ENCODE results near the gene FOXC1. TPM values are rescaled to one million over a fixed set of nuclear protein-coding genes. Genes with fewer than 3 reads are reported as not detected.

The FOXC1 gene
- total and polyA plus RNA-seq, 2 experiments from 2014 or later: 0.10 to 0.13 TPM

DNA sequence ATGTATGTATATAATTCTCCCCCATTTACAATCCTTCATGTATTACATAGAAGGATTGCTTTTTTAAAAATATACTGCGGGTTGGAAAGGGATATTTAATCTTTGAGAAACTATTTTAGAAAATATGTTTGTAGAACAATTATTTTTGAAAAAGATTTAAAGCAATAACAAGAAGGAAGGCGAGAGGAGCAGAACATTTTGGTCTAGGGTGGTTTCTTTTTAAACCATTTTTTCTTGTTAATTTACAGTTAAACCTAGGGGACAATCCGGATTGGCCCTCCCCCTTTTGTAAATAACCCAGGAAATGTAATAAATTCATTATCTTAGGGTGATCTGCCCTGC is 3.6 kb downstream of the FOXC1 start (continued):
- TF ChIP-seq STAT1 (IDR thresholded peaks at IDR 0.05; ENCODE audit: unreplicated experiment): no peak
- TF ChIP-seq CREB1 (CRISPR knock-in tag; IDR thresholded peaks at IDR 0.05; ENCODE audit: low read depth): no peak
- TF ChIP-seq ZNF331 (CRISPR knock-in tag; IDR thresholded peaks at IDR 0.05; ENCODE audit: low read depth): no peak
- TF ChIP-seq, protein P1, sequence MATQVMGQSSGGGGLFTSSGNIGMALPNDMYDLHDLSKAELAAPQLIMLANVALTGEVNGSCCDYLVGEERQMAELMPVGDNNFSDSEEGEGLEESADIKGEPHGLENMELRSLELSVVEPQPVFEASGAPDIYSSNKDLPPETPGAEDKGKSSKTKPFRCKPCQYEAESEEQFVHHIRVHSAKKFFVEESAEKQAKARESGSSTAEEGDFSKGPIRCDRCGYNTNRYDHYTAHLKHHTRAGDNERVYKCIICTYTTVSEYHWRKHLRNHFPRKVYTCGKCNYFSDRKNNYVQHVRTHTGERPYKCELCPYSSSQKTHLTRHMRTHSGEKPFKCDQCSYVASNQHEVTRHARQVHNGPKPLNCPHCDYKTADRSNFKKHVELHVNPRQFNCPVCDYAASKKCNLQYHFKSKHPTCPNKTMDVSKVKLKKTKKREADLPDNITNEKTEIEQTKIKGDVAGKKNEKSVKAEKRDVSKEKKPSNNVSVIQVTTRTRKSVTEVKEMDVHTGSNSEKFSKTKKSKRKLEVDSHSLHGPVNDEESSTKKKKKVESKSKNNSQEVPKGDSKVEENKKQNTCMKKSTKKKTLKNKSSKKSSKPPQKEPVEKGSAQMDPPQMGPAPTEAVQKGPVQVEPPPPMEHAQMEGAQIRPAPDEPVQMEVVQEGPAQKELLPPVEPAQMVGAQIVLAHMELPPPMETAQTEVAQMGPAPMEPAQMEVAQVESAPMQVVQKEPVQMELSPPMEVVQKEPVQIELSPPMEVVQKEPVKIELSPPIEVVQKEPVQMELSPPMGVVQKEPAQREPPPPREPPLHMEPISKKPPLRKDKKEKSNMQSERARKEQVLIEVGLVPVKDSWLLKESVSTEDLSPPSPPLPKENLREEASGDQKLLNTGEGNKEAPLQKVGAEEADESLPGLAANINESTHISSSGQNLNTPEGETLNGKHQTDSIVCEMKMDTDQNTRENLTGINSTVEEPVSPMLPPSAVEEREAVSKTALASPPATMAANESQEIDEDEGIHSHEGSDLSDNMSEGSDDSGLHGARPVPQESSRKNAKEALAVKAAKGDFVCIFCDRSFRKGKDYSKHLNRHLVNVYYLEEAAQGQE (IDR thresholded peaks at IDR 0.05; ENCODE audit: unreplicated experiment): no peak
- no peak for TF ChIP-seq POLR2AphosphoS5 (IDR thresholded peaks at IDR 0.05; ENCODE audit: low read depth)
- no peak for TF ChIP-seq CTCF (conservative IDR thresholded peaks at IDR 0.05; ENCODE audit: low read depth in 2 of 2)
- no peak for TF ChIP-seq EZH2 (IDR thresholded peaks at IDR 0.05; ENCODE audit: low read depth, unreplicated experiment)

- no peak overlapping the region for H3K27ac Mint-ChIP-seq
- DNase-seq (ENCODE audit: low spot score): peak; percentile 90
- Histone ChIP-seq H3K36me3 (ENCODE audit: insufficient read depth) (no peaks in the 10 kb centered on the region), H3K27ac (ENCODE audit: low read depth) (no peak overlapping the region), H3K4me1 (ENCODE audit: insufficient read depth) (peaks cover 40% of the 10 kb centered on the region), H3K27me3 (ENCODE audit: insufficient read depth) (peaks cover 97% of the 10 kb centered on the region), H4K20me1 (replicated peaks; ENCODE audit: insufficient read depth) (peaks cover 28% of the 10 kb centered on the region), H3K79me2 (replicated peaks; ENCODE audit: insufficient read depth) (no peaks in the 10 kb centered on the region), H3F3A (replicated peaks; ENCODE audit: low read depth) (peaks cover 22% of the 10 kb centered on the region; the same call in 1 of the 2 replicates), H3K9me2 (ENCODE audit: insufficient read depth) (no peaks in the 10 kb centered on the region), H2AFZ (0 out of 2 replicates have a peak overlapping the region, but pooled peaks have one; percentile 32), H3K4me2 (peak overlapping the region; percentile 66), H3K4me3 (peak overlapping the region; percentile 39)
- peaks cover 81% of the 10 kb centered on the region for H3K27me3 Mint-ChIP-seq (ENCODE audit: insufficient read depth, low read depth, poor library complexity)
- no peaks in the 10 kb centered on the region; the same call in 2 of the 3 replicates for H3K36me3 Mint-ChIP-seq (ENCODE audit: low read depth)
- peak; percentile 29 for ATAC-seq
- H3K9me3 Mint-ChIP-seq: peaks cover 11% of the 10 kb centered on the region
- H3K4me1 Mint-ChIP-seq: peaks cover 30% of the 10 kb centered on the region
- H3K4me3 Mint-ChIP-seq: peak overlapping the region; percentile 52; the same call in 2 of the 3 replicates
- TF ChIP-seq, protein P2, sequence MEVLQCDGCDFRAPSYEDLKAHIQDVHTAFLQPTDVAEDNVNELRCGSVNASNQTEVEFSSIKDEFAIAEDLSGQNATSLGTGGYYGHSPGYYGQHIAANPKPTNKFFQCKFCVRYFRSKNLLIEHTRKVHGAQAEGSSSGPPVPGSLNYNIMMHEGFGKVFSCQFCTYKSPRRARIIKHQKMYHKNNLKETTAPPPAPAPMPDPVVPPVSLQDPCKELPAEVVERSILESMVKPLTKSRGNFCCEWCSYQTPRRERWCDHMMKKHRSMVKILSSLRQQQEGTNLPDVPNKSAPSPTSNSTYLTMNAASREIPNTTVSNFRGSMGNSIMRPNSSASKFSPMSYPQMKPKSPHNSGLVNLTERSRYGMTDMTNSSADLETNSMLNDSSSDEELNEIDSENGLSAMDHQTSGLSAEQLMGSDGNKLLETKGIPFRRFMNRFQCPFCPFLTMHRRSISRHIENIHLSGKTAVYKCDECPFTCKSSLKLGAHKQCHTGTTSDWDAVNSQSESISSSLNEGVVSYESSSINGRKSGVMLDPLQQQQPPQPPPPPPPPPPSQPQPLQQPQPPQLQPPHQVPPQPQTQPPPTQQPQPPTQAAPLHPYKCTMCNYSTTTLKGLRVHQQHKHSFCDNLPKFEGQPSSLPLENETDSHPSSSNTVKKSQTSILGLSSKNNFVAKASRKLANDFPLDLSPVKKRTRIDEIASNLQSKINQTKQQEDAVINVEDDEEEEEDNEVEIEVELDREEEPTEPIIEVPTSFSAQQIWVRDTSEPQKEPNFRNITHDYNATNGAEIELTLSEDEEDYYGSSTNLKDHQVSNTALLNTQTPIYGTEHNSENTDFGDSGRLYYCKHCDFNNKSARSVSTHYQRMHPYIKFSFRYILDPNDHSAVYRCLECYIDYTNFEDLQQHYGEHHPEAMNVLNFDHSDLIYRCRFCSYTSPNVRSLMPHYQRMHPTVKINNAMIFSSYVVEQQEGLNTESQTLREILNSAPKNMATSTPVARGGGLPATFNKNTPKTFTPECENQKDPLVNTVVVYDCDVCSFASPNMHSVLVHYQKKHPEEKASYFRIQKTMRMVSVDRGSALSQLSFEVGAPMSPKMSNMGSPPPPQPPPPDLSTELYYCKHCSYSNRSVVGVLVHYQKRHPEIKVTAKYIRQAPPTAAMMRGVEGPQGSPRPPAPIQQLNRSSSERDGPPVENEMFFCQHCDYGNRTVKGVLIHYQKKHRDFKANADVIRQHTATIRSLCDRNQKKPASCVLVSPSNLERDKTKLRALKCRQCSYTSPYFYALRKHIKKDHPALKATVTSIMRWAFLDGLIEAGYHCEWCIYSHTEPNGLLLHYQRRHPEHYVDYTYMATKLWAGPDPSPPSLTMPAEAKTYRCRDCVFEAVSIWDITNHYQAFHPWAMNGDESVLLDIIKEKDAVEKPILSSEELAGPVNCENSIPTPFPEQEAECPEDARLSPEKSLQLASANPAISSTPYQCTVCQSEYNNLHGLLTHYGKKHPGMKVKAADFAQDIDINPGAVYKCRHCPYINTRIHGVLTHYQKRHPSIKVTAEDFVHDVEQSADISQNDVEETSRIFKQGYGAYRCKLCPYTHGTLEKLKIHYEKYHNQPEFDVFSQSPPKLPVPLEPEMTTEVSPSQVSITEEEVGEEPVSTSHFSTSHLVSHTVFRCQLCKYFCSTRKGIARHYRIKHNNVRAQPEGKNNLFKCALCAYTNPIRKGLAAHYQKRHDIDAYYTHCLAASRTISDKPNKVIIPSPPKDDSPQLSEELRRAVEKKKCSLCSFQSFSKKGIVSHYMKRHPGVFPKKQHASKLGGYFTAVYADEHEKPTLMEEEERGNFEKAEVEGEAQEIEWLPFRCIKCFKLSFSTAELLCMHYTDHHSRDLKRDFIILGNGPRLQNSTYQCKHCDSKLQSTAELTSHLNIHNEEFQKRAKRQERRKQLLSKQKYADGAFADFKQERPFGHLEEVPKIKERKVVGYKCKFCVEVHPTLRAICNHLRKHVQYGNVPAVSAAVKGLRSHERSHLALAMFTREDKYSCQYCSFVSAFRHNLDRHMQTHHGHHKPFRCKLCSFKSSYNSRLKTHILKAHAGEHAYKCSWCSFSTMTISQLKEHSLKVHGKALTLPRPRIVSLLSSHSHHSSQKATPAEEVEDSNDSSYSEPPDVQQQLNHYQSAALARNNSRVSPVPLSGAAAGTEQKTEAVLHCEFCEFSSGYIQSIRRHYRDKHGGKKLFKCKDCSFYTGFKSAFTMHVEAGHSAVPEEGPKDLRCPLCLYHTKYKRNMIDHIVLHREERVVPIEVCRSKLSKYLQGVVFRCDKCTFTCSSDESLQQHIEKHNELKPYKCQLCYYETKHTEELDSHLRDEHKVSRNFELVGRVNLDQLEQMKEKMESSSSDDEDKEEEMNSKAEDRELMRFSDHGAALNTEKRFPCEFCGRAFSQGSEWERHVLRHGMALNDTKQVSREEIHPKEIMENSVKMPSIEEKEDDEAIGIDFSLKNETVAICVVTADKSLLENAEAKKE (CRISPR knock-in tag; IDR thresholded peaks at IDR 0.05): no peak
- no peak for TF ChIP-seq ZNF331 (CRISPR knock-in tag; IDR thresholded peaks at IDR 0.05; ENCODE audit: low read depth)
- TF ChIP-seq STAT1 (IDR thresholded peaks at IDR 0.05; ENCODE audit: unreplicated experiment): no peak
- no peak for TF ChIP-seq NANOG (IDR thresholded peaks at IDR 0.05; ENCODE audit: borderline replicate concordance)
- TF ChIP-seq EZH2phosphoT487 (IDR thresholded peaks at IDR 0.05; ENCODE audit: unreplicated experiment): no peak
These were observed 4.2 kb downstream of the FOXC1 start for GRCh38 chr6:1613688-1614447.
